GM12878 (cell line): ENCODE data around the gene ATP5ME. TPM values are rescaled to one million over a fixed set of nuclear protein-coding genes. Genes with fewer than 3 reads are reported as not detected.

ENCODE experiments used
- ATAC-seq: fragments of 200-7000 bp; cut with Tn5 transposase; 3 replicates; pipeline ENCODE4 v1.9.1; 2020; ENCODE audit warnings: mild to moderate bottlenecking, moderate library complexity
- BruUV-seq: library from RNA; stranded (reverse); fragments of 400-500 nt; replicated peaks from 2 replicates; lab custom pipeline; 2021; lab: Mats Ljungman, UMichigan
- CTCF ChIA-PET: fragments of 300-600 bp; sonication (Branson Sonifier 250); formaldehyde crosslinking; extraction: SDS; loops from one replicate; lab custom pipeline; 2021; ENCODE audit warnings: inconsistent platforms; lab: Yijun Ruan, JAX
- POLR2A ChIA-PET: fragments of 350-600 bp; formaldehyde crosslinking; extraction: SDS; loops from one replicate; lab custom pipeline; 2021; ENCODE audit warnings: inconsistent platforms; lab: Charles Lee
- RAD21 ChIA-PET: fragments of 300-600 bp; sonication (Branson Sonifier 250); formaldehyde crosslinking; loops from one replicate; lab custom pipeline; 2023; ENCODE audit warnings: antibody characterized with exemption; ENCODE audit not compliant: unreplicated experiment; lab: Charles Lee
- SMC1A ChIA-PET: fragments of 300-600 bp; sonication (Branson Sonifier 250); formaldehyde crosslinking; loops from one replicate; lab custom pipeline; 2023; ENCODE audit not compliant: unreplicated experiment, uncharacterized antibody; lab: Charles Lee
- DNase-seq: peaks from one replicate; pipeline ENCODE4 v3.0.0-alpha.2; 2011; ENCODE audit warnings: low read depth, low spot score
- FAIRE-seq: peaks from 3 replicates; lab custom pipeline; 2011; peaks lifted over from hg19 to GRCh38; lab: Jason Lieb, UNC
- H2AFZ ChIP-seq: 2 replicates; pipeline ENCODE4 v1.6.0; 2011; ENCODE audit warnings: low read depth, low read length, control low read depth; ENCODE audit not compliant: control insufficient read depth
- H3K27ac ChIP-seq: 2 replicates; pipeline ENCODE4 v1.5.1; 2011; ENCODE audit warnings: control low read depth; ENCODE audit not compliant: control insufficient read depth, insufficient read depth
- H3K27me3 ChIP-seq, 2 experiments: replicated peaks in 1 of 2; 2 replicates each; pipeline versions ENCODE4 v1.6.0 to v1.6.1; 2011; ENCODE audit warnings: low read length in 1 of 2; ENCODE audit not compliant: control insufficient read depth in 2 of 2, insufficient read depth in 2 of 2
- H3K36me3 ChIP-seq, 2 experiments: 2 replicates each; pipeline ENCODE4 v1.5.1; 2011; ENCODE audit warnings: low read length in 1 of 2; ENCODE audit not compliant: control insufficient read depth in 2 of 2, insufficient read depth in 2 of 2
- H3K4me1 ChIP-seq: 2 replicates; pipeline ENCODE4 v1.6.1; 2011; ENCODE audit warnings: mild to moderate bottlenecking, low read length, moderate library complexity, mixed read lengths; ENCODE audit not compliant: control insufficient read depth, insufficient read depth
- H3K4me2 ChIP-seq: 2 replicates; pipeline ENCODE4 v1.6.0; 2011; ENCODE audit warnings: control low read depth; ENCODE audit not compliant: control insufficient read depth, insufficient read depth
- H3K4me3 ChIP-seq: fragments of 200-600 bp; sonication (generic); 2 replicates; pipeline ENCODE4 v1.5.1; 2016
- H3K79me2 ChIP-seq: 2 replicates; pipeline ENCODE4 v1.6.0; 2011; ENCODE audit warnings: low read length; ENCODE audit not compliant: control insufficient read depth, insufficient read depth
- H3K9ac ChIP-seq: 2 replicates; pipeline ENCODE4 v1.8.0; 2011; ENCODE audit warnings: low read length, control low read depth, mixed read lengths; ENCODE audit not compliant: control insufficient read depth, insufficient read depth
- H3K9me3 ChIP-seq: replicated peaks from 3 replicates; pipeline ENCODE4 v1.5.1; 2011; ENCODE audit warnings: mild to moderate bottlenecking, low read length; ENCODE audit not compliant: control insufficient read depth, insufficient read depth
- H4K20me1 ChIP-seq: 2 replicates; pipeline ENCODE4 v1.6.0; 2011; ENCODE audit not compliant: control insufficient read depth, insufficient read depth
- MTA3 ChIP-seq: IDR thresholded peaks from 2 replicates; pipeline ENCODE4 v1.6.1; 2012; ENCODE audit warnings: low read length, inconsistent platforms, borderline replicate concordance
- NBN ChIP-seq: fragments of 450-650 bp; IDR thresholded peaks from 2 replicates; pipeline ENCODE4 v1.6.1; 2016
- YY1 ChIP-seq: IDR thresholded peaks from 2 replicates; pipeline ENCODE4 v1.6.1; 2011; ENCODE audit warnings: low read depth, mild to moderate bottlenecking, low read length
- WGBS: methylation state at CpG from one replicate; pipeline ENCODE4 v1.1.6; 2016; ENCODE audit warnings: low lambda C conversion rate; ENCODE audit not compliant: insufficient replicate concordance, insufficient coverage; ENCODE audit errors: missing lambda C conversion rate; 5-methylcytosine and 5-hydroxymethylcytosine counted together
- in situ Hi-C: fragments of 300-500 bp; cut with MboI; formaldehyde crosslinking; loops from 9 replicates; pipeline ENCODE4 v1.14.3; 2018; ENCODE audit warnings: mixed read lengths
- intact Hi-C: fragments of 100-400 bp; cut with micrococcal nuclease; formaldehyde crosslinking; loops from one replicate; pipeline ENCODE4 v1.14.2; 2022; ENCODE audit not compliant: unreplicated experiment
- polyA plus RNA-seq, 11 experiments: library from polyadenylated mRNA; depleted of rRNA in 4 of 11; unstranded in 6 of 11; stranded (reverse) in 5 of 11; fragments of >200 nt; fragmentation: Nextera tagmentation in 4 of 11; fragmentation: Illumina TruSeq in 1 of 11; extraction: Ambion mirVana in 4 of 11; extraction: Trizol in 1 of 11; gene quantifications; 1 replicate in 1 of 11; 2 replicates in 10 of 11; pipeline versions ENCODE4 v1.2.1 to v1.2.3, GENCODE V29; 2011 to 2016; ENCODE audit warnings: inconsistent platforms in 2 of 11, missing spikeins in 2 of 11, low read depth in 1 of 11
- total RNA-seq, 4 experiments: library from RNA; depleted of rRNA in 3 of 4; stranded (reverse); fragments of >200 nt in 3 of 4; fragmentation: Illumina TruSeq in 1 of 4; extraction: Trizol in 1 of 4; gene quantifications; 2 replicates each; pipeline versions ENCODE4 v1.2.1 to v1.2.3, GENCODE V29; 2013 to 2021
- TF ChIP-seq, protein P1 (sequence below): IDR thresholded peaks from 2 replicates; pipeline ENCODE4 v1.6.1; 2011; ENCODE audit warnings: borderline replicate concordance, low read depth, mild to moderate bottlenecking, moderate library complexity, low read length; ENCODE audit not compliant: insufficient read depth, poor library complexity, severe bottlenecking

The ATP5ME gene
- total and polyA plus RNA-seq, 10 of the 15 experiments (the other 5 are each of a cell fraction or from before 2014, with no cell fraction given), result 279 to 2,374 (median 509) TPM

DNA sequence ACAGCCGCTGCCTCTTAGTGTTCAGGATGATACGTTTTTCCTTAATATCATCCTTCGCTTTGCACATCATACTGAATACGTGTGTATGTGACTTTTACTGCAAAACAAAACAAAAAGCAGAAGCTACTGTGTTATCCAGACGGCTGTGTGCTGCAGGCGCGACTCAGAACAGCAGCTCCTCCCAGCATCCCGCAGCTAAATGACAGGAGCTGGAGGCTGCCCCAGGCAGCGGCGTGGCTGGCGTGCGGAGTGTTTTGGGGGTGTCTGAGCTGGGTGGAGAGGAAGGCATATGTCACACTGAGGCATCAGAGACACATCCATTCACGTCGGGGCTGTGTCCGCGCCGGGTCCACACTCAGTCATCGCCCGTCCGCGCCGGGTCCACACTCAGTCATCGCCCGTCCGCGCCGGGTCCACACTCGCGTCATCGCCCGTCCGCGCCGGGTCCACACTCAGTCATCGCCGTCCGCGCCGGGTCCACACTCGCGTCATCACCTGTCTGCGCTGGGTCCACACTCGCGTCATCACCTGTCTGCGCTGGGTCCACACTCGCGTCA is 48.2 kb upstream of the ATP5ME start:
- TF ChIP-seq NBN (no peak), YY1 (no peak), MTA3 (no peak)
- TF ChIP-seq, protein P1, sequence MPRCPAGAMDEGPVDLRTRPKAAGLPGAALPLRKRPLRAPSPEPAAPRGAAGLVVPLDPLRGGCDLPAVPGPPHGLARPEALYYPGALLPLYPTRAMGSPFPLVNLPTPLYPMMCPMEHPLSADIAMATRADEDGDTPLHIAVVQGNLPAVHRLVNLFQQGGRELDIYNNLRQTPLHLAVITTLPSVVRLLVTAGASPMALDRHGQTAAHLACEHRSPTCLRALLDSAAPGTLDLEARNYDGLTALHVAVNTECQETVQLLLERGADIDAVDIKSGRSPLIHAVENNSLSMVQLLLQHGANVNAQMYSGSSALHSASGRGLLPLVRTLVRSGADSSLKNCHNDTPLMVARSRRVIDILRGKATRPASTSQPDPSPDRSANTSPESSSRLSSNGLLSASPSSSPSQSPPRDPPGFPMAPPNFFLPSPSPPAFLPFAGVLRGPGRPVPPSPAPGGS, result peak; percentile 41
- Histone ChIP-seq H3K79me2 (no peaks in the 10 kb centered on the region; the same call in none of the 2 replicates), H3K36me3 (peaks cover 2 to 11% of the 10 kb centered on the region in 2 experiments; a peak in 2 of 4 replicates), H3K4me3 (no peak overlapping the region), H3K9ac (no peak overlapping the region), H3K27me3 (no peaks in the 10 kb centered on the region), H3K4me1 (no peaks in the 10 kb centered on the region), H3K4me2 (no peak overlapping the region), H3K9me3 (no peaks in the 10 kb centered on the region; the same call in 2 of the 3 replicates), H4K20me1 (peaks cover 2% of the 10 kb centered on the region; the same call in 1 of the 2 replicates), H2AFZ (no peak overlapping the region), H3K27ac (no peak overlapping the region)
- FAIRE-seq, result no peak
- SMC1A ChIA-PET, result no interaction called here
- in situ Hi-C loops (no loop called here), intact Hi-C loops (no loop called here)
- RAD21 ChIA-PET, result no interaction called here
- POLR2A ChIA-PET, result no interaction called here
- BruUV-seq, result no TSS peak
- no peak for DNase-seq
- CTCF ChIA-PET, result no interaction called here
- ATAC-seq, result no peak
- 96% methylated on average over 40 of the region's 47 CpGs for WGBS
